ENCODE results near the gene PLXNA4.

GRCh38 chr7:132161533-132161915 lies 414.7 kb downstream of the PLXNA4 start:
- TF ChIP-seq CTCF (IDR thresholded peaks at IDR 0.05) (no peak), POLR2A (IDR thresholded peaks at IDR 0.05) (no peak)

Data from lower leg skin (tissue), 3 donors.